Lower leg skin (tissue), 4 donors: ENCODE data around the gene THSD4. TPM values are rescaled to one million over a fixed set of nuclear protein-coding genes. Genes with fewer than 3 reads are reported as not detected.

Source experiments
- DNase-seq, 2 donors: peaks; one replicate each; pipeline ENCODE4 v3.0.0-alpha.2; 2019; ENCODE audit warnings: low spot score in 2 of 2
- H3K4me3 ChIP-seq: fragments of 200-600 bp; sonication (generic); 2 replicates; pipeline ENCODE4 v1.5.1; 2017; ENCODE audit warnings: mild to moderate bottlenecking, low read depth; ENCODE audit not compliant: poor library complexity, severe bottlenecking
- POLR2A ChIP-seq, 2 donors: fragments of 450-650 bp; IDR thresholded peaks; one replicate each; pipeline ENCODE4 v1.6.1; 2016 to 2017; ENCODE audit warnings: antibody characterized with exemption in 2 of 2, mild to moderate bottlenecking in 1 of 2, moderate library complexity in 1 of 2
- WGBS, 2 donors: methylation state at CpG; one replicate each; pipeline ENCODE4 v1.1.5; 2018; 5-methylcytosine and 5-hydroxymethylcytosine counted together
- intact Hi-C: fragments of 100-400 bp; cut with DNase I; formaldehyde crosslinking; loops from one replicate; pipeline ENCODE4 v1.15.0; 2023; ENCODE audit warnings: low total_unique reads
- total RNA-seq, 4 donors: library from RNA; depleted of rRNA; stranded (reverse); fragments of >200 nt; gene quantifications; one replicate each; pipeline ENCODE4 v1.1.0, GENCODE V29; 2016
- TF ChIP-seq, protein P1 (sequence below), 3 donors: fragments of 450-650 bp; IDR thresholded peaks; one replicate each; pipeline ENCODE4 v1.5.1; 2016; ENCODE audit warnings: antibody characterized with exemption in 3 of 3, mild to moderate bottlenecking in 3 of 3, moderate library complexity in 2 of 3

THSD4 gene
- total RNA-seq, 4 donors from 2014 or later, result 9.3 to 39.2 (median 32.8) TPM

DNA sequence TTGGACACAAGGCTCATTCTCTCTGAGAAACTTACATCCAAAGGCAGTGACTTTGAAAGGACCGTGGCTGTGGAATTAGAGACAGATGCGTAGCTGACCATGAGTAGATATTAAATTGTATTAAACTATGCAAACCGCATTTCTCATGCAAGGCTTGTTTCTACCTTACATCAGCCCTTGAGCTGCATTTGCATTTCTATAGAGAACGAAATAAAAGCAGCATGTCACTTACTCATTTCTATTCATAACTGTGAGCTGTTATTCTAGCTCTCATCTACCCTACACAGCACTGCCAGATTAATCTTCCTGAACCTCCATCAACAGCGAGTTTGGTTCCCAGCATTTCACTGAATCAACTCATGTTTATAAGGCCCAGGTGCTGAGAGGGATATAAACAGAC, 72.3 kb downstream of the THSD4 start:
- DNase-seq, result no peak
- 95% methylated on average over 5 of the region's 5 CpGs for WGBS, 2 donors
- intact Hi-C loops, result no loop called here

DNA sequence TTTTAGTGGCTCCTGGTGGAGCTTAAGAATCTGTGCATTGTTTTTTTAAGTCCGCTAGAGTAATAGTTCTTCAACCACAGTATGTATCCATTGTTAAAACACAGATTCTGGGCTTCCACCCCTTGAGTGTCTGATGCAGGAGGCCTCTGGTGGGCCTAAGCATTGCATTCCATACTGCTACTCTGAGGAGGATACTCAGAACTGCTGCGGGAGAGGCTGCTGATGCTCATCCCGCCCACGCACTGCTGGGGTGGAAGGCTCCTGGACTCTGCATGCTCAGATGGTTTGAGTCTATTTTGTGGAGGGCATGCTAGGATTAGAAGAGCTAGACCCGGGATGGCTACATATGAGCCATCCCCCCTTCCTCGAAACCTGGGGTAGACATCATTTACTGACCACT, 74.4 kb downstream of the THSD4 start:
- H3K4me3 ChIP-seq, result no peak overlapping the region
- DNase-seq, result no peak
- WGBS, 2 donors, result 88 to 94% methylated on average over 6 of the region's 6 CpGs
- TF ChIP-seq, protein P1, sequence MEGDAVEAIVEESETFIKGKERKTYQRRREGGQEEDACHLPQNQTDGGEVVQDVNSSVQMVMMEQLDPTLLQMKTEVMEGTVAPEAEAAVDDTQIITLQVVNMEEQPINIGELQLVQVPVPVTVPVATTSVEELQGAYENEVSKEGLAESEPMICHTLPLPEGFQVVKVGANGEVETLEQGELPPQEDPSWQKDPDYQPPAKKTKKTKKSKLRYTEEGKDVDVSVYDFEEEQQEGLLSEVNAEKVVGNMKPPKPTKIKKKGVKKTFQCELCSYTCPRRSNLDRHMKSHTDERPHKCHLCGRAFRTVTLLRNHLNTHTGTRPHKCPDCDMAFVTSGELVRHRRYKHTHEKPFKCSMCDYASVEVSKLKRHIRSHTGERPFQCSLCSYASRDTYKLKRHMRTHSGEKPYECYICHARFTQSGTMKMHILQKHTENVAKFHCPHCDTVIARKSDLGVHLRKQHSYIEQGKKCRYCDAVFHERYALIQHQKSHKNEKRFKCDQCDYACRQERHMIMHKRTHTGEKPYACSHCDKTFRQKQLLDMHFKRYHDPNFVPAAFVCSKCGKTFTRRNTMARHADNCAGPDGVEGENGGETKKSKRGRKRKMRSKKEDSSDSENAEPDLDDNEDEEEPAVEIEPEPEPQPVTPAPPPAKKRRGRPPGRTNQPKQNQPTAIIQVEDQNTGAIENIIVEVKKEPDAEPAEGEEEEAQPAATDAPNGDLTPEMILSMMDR (IDR thresholded peaks at IDR 0.05), result no peak
- TF ChIP-seq POLR2A (IDR thresholded peaks at IDR 0.05), result no peak
- intact Hi-C loops, result no loop called here

More for the DNA sequence above, 72.3 kb downstream of the THSD4 start:
- H3K4me3 ChIP-seq, result no peak overlapping the region
- TF ChIP-seq POLR2A (IDR thresholded peaks at IDR 0.05), result no peak
- TF ChIP-seq, protein P1 (IDR thresholded peaks at IDR 0.05), result no peak

DNA sequence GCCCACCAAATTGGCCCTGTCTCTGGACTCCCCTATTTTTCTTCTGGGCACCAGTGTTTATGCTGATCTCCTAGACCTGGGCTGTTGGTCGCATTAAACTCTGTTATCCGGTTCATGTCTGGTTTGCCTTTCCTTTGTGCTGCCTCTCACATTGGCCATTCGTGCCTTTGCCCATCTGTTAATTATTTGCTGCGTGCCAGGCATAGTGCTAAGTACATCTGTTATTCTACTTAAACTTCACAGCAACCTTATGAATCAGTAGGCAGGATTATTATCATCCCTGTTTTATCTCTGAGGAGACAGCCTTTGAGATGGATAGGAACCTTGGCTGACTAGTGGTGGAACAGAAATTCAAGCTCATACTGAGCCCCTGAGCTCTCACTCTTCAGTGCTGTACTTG, 76.0 kb downstream of the THSD4 start:
- TF ChIP-seq POLR2A (IDR thresholded peaks at IDR 0.05), result no peak
- TF ChIP-seq, protein P1 (IDR thresholded peaks at IDR 0.05), result no peak
- intact Hi-C loops, result no loop called here
- DNase-seq, result no peak
- no peak overlapping the region for H3K4me3 ChIP-seq
- 78 to 89% methylated on average over 4 of the region's 4 CpGs for WGBS, 2 donors

DNA sequence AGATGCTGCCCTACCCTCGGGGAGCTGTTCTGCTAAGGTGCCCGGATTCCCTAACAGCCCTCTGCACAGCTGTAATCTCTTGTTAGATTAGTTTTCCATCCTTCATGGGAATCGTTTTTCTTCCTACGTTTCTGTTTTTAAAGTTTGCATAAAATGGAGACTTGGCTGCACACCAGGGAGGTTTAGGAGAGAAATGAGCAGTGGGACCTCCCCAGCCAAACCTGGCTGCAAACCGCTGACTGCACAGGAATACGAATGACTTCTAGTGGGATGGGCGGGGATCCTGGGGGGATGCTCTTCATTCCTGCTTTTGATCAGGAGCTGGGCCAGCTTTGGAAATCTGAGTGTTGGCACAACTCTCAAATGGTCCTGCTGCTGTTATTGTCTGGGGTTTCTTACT, 77.5 kb downstream of the THSD4 start:
- no peak for TF ChIP-seq POLR2A (IDR thresholded peaks at IDR 0.05)
- TF ChIP-seq, protein P1 (IDR thresholded peaks at IDR 0.05), result no peak
- 87 to 90% methylated on average over 7 of the region's 7 CpGs for WGBS, 2 donors
- intact Hi-C loops, result no loop called here
- DNase-seq, result no peak
- no peak overlapping the region for H3K4me3 ChIP-seq

DNA sequence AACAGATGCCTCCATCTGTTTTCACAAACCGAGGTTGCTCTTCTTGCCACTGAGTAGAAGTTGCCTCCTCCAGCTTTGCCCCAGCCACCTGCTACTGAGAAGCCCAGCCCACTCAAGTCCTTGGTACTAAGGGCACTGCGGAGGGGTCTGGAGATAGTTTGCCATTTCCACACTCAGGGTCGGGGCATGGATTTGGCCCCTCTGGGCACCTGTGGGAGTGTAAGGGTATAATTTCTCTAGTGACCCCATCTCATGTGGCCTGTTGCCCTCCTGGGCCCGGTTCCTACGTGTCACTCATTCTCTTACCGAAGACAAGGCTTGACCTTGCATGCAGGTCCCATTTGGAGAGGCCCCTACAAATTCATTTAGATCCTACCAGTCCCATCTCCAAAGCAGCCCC, 79.0 kb downstream of the THSD4 start:
- H3K4me3 ChIP-seq, result no peak overlapping the region
- TF ChIP-seq, protein P1 (IDR thresholded peaks at IDR 0.05), result no peak
- no peak for TF ChIP-seq POLR2A (IDR thresholded peaks at IDR 0.05)
- DNase-seq, result no peak
- intact Hi-C loops, result no loop called here
- WGBS, 2 donors, result 84 to 90% methylated on average over 6 of the region's 6 CpGs

DNA sequence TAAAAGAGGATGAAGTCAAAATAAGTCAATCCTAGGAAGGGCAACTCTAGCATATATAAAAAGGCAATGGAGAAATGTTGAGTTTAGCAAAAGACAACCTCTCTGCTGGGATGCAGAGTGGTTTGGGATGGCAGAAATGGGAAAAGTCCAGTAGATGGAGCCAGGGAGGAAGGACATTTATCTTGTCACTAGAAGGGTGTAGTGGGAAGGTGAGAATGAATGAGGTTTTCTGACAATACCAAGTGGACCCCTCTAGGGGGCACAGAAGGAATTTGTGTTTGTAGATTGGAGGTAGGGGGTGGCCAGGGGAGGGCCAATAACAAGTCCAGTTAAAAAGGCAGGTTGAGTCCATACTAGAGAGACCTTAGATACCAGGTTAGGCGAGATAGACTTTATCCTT, 80.0 kb downstream of the THSD4 start:
- no peak for DNase-seq
- no peak for TF ChIP-seq POLR2A (IDR thresholded peaks at IDR 0.05)
- TF ChIP-seq, protein P1 (IDR thresholded peaks at IDR 0.05), result no peak
- 91 to 100% methylated on average over 1 of the region's 1 CpG for WGBS, 2 donors
- H3K4me3 ChIP-seq, result no peak overlapping the region
- intact Hi-C loops, result no loop called here
